GM12891 (cell line): Measurements from ENCODE around the gene FAN1.

ENCODE experiments used
- POLR2A ChIP-seq: IDR thresholded peaks from 2 replicates; pipeline ENCODE4 v1.6.1; 2011; ENCODE audit warnings: low read depth, low read length, control low read depth
- POLR2AphosphoS5 ChIP-seq: IDR thresholded peaks from 2 replicates; pipeline ENCODE4 v1.6.1; 2011; ENCODE audit warnings: low read depth, low read length, control low read depth
- POU2F2 ChIP-seq: IDR thresholded peaks from 2 replicates; pipeline ENCODE4 v1.6.1; 2011; ENCODE audit warnings: low read depth, mild to moderate bottlenecking, control low read depth, low read length, moderate library complexity
- TAF1 ChIP-seq: IDR thresholded peaks from 2 replicates; pipeline ENCODE4 v1.6.1; 2011; ENCODE audit warnings: low read depth, low read length, control low read depth

DNA sequence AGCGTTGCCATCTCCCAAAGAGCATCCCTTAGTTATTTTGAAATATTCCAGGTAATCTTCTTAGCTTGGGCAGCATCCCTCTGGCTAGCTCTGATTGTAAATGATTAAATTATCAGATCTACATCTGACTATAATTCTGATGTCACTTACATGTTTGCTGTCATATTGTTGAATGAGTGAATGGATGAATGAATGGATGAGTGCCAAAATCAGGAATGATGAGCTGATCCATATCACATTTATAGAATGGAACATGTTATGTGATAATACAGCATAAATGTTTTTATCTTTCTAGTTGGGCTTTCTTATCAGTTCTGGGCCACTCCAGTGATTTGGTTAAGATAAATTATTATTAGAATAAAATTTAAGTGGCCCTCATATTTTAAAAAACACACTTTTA is 14.0 kb downstream of the FAN1 start:
- TF ChIP-seq TAF1: no peak
- no peak for TF ChIP-seq POLR2A
- no peak for TF ChIP-seq POLR2AphosphoS5
- TF ChIP-seq POU2F2: no peak
